AG20443 (cell line): ENCODE data around the gene LGALS14.
A peak's percentile ranks its signal among the peaks of the same experiment; 100 is the strongest.
"Not testable (repeated sequence)": the region's sequence is repeated elsewhere in the genome, so short reads cannot be mapped to it uniquely, and the experiment has no call there.

Experiments
- DNase-seq: peaks from one replicate; pipeline ENCODE4 v3.0.0; 2012; ENCODE audit warnings: low spot score, mixed read lengths

The LGALS14 gene, protein sequence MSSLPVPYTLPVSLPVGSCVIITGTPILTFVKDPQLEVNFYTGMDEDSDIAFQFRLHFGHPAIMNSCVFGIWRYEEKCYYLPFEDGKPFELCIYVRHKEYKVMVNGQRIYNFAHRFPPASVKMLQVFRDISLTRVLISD

DNA sequence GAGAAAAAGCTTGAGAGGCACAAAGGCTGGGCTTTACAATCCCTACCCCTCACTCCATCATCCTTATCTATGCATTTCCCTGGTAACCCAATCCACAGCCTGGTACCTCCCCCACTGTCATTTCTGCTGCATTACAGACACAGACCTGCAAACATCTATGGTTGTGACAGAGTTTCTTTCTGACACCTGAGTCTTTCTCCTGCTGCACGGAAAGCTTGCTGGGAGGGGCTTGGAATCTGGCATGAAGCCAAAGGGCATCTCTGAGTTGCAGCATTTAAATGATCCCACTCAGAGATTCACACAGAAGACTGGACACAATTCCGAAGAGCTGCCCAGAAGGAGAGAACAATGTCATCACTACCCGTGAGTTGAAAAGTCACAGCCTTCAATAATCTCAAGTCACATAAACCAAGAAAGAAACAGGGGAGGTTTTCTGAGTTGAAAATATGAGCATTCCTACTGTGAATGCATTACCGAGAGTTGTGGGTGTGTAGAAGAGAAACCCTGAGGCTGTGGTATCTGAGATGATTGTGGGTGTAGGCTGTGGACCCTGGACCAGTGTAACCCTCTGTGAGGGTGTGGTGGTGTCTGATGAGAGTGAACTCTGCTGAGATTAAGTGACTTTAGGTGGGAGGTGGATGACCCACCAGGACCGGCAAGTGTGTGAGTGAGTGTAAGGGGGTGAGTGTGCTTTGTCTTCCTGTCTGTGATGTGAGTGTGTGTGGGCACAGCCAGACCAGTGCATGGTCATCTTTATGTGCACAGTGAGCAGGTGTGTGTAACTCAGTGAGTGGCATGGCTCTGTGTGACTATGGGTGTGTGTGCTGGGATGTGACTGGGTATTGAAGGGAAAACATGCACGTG, at the start of gene LGALS14:
Gene LGALS14, plus strand, starts transcription at position 301 of the 864 bp plus-strand sequence. Its CDS starts 48 bp downstream, at position 349.
- DNase-seq: no peak

DNA sequence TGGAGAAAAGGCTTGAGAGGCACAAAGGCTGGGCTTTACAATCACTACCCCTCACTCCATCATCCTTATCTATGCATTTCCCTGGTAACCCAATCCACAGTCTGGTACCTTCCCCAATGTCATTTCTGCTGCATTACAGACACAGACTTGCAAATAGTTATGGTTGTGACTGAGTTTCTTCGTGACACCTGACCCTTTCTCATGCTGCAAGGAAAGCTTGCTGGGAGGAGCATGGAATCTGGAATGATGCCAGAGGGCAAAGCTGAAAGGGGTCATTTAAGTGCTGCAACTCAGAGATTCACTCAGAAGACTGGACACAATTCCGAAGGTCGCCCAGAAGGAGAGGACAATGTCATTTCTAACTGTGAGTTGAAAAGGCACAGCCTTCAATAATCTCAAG, 48.7 kb upstream of the LGALS14 start, which contains the start of gene LGALS16:
Gene LGALS16, plus strand, starts transcription at position 301 of the 400 bp plus-strand sequence. Its CDS starts 49 bp downstream, at position 350.
- DNase-seq: no peak

DNA sequence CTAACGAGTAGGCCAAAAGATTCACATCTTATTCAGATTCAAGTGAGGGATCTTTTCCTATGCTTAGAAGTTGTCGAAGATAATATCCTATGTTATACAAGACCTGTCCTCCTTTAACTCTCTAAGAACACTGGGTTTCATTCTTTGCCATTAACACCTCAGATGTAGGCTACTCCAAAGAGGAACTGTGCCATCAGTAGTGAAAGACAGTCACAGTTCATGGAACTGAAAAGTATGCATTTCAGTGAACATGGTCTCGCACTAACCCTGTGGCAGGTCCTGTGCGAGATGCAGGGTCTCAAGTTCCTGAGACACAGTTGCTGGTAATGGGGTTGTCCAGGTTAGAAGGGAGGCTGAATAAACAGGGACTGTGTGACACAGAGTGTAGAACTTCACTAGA, 44.5 kb upstream of the LGALS14 start:
- DNase-seq: no peak

DNA sequence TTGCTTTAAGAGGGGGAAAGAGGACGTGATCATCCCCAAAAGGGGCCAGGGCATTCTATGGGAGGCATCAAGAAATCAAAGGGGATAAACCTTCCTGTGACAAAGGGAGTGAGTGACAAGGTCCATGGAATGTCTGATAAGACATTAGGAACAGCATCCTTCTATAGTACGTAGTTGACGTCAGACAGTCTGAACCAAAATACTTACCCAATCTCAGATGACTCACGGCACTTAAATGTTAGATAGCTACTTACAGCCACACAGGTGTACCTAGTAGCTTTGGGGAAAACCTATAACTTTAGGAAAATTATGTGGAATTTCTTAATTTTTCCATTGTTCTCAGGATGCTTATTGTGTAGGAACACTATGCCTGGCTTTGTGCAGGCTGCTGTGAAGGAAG, 43.6 kb upstream of the LGALS14 start:
- no peak for DNase-seq

DNA sequence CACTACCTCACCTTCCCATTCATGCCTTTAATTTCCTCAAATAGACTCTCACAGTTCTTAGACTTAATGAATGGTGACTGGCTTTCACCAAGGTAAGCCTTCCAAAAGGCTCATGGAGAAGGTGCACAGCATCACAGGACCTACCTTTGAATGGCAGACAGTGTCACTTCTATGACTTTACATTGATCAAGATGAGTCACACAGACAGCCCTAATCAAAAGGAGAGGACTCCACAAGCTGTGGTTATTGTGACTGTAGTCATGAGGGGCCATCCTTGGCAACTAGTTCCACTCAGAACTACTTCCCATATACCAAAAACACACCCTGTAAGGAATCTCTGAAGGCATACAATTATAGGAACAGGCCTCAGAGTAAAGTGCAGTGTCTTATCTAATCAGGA, 42.7 kb upstream of the LGALS14 start:
- no peak for DNase-seq

DNA sequence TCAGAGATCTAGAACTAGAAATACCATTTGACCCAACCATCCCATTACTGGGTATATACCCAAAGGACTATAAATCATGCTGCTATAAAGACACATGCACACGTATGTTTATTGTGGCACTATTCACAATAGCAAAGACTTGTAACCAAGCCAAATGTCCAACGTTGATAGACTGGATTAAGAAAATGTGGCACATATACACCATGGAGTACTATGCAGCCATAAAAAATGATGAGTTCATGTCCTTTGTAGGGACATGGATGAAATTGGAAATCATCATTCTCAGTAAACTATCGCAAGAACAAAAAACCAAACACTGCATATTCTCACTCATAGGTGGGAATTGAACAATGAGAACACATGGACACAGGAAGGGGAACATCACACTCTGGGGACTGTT, 34.4 kb upstream of the LGALS14 start:
- not testable (repeated sequence) for DNase-seq

DNA sequence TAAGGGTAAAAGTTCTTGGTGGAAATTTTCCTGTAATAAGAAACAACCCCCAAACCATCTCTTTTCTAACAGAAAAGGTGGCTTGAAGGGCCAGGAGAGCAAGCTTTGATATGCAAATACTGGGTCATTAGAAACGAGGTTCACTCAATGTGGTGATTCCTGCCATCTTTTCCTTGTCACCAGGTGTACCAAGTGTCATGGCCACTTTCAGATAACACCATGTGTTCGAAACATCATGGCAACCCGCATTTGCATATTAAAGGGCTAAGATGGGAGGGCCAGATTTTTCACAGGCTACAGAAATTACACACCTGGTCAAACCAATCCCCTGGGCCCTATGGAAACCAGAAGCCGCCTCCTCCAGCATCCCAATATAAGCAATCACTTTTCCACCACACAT, 33.3 kb upstream of the LGALS14 start:
- no peak for DNase-seq

DNA sequence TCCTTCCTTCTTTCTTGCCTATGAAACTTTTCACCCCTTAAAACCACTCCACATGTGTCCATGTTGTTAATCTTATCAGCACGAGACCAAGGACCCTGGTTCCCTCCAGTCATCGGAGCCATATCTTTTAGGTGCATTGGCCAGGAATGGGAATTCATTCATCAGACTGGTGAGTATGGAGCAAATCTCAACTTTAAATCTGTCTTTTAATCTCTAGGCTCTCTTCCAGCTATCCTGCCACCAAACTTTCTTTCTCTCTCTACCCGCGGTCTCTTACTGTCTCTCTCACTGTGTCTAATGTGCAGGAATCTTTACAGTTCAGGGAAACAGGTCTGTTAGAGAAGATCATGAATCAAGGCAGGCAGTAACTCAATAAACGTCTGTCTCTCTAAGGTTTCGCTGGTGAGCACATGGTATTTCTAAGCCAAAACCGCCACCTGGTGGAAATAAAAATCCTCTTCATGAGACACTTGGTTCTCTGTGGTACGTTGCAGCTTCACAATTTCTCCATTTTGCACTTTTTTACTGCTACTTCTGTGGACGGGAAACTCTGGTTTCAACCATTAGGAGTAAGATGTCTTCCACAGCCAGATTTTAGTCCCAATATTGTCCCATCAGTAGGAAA, 32.4 kb upstream of the LGALS14 start:
- peak; percentile 43 for DNase-seq

DNA sequence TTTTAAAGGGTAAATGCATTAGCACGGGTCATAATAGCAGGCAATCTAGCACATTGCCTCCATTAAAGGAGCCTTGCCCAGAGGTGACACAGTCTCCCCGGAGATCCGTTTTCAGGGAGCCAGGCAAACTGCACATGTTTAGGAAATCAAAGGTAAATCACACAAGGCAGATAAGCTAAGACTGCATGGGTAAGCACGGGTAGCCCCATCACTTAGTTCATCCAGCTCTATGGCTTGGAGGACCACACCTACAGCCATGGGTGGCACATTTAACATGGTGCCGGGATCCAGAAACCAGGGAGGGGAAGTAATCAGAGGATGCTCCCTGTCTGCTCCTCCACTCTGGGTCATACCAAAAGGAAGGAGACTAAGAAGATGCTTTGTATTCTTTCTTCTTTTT, 31.8 kb upstream of the LGALS14 start:
- no peak for DNase-seq

DNA sequence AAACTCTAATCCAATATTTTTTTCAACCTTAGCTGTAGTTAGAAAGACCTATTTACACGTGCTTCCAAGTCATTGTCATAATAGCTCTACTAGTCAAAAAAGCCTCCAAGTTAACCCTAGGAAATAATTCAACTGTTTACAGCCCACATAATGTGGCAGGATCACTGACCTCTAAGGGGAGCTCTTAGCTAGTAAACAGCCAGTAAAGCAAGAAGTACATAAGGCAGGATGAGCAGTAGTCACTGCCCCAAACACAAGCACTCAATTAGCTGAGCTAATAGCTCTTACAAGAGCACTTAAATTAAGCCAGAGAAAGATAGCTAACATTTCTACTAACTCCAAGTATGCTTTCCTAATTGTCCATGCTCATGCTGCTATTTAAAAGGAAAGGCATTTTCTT, 30.4 kb upstream of the LGALS14 start:
- DNase-seq: not testable (repeated sequence)

DNA sequence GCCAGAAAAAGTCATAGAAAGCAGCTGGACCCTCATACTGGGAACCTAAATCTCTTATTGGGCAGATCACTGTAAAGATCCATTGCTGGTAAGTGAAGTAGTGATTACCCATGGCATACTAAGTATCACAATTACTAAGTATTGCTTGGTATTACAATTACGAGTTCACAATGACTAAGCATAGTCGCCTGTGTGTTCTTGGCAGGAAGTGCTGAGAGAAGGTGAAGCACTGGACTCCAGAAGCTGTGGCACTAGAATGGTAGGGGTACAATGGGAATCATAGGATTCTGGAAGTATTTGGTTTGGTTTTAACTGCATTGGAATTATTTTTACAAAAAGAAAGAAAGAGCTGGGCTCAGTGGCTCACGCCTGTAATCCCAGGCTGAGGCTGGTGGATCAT, 28.3 kb upstream of the LGALS14 start:
- no peak for DNase-seq

DNA sequence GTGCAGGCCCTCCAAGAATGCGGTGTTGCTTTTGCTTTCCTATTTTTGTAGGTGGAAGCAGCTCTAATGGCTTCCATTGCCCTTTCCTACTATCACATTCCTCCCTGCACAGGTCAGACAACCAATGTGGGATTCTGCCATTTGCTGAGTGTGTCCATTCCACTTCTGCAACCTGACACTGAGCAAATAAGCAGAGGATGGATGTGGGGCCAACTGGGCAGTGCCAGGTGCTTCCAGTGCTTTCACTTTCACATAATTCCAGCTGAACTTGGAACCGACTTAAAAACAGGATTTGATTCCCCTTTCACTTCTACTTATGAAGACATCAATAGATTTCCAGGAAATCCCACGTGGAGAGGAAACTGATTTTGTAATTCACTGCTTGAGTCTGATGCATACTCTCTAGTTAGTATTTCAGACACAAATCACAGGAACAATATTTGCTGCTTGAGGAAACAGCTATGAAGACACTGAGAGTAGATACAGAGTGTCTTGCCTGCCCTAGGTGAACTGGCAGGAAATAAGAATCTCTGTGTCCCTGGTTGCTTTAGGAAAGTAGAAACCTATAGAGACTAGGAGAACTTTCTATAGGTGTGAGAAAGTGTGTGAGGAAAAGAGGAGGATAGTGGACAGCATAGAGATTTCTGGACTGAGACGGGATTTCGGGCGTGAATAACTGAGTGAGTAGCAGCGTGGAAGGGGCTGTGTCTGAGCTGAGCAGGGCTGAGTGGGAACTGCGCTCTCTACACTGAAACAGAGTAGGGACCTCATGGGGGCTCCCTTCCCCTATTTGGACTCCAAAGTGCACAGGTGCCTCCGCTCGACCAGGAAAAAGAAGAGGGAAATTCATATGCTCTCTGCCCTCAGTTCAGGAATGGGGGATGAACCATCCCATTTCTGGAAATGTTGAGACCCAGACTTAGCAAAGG, 26.1 kb upstream of the LGALS14 start:
- DNase-seq: no peak

DNA sequence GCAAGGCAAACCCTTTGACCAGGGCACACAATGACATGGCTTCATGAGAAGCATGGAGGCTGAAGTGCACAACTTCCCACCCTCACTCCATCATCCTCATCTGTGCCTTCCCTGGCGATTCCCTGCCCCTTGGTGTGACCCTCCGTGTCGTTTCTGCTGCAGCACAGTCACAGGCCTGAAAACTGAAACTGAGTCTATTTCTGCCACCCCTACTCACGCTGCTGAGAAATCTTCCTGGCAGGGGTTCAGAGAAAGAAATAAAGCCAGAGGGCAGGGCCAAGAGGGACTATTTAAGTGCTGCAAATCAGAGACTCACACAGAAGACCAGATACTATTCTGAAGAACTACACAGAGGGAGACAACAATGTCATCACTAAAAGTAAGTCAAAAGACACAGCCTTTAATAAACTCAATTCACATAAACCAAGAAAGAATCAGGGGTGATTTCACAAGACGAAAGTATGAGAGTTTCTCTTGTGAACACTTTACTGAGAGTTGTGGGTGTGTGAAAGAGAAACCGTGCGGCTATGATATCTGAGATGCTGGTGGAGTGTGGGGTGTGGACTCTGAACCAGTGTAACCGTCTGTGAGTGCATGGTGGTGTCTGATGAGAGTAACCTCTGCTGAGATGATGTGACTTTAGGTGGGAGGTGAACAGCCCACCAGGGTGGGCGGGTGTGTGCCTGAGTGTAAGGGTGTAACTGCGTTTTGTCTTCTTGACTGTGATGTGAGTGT, 25.1 kb upstream of the LGALS14 start:
- no peak for DNase-seq

DNA sequence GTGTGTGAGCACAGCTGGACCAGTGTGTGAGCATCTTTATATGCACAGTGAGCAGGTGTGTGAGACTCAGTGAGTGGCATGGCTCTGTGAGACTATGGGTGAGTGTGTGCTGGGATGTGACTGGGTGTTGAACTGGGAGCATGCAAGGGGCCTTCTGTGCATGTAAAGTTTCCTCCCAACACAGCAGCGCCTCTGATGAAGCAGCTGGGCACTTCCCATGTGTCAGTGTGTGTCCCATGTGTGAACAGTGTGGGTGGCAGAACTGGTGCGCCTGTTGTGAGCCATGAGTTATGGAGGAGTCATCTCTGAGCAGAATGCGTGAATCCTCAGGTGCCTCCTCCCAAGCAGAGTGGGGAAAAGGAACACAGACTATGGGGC, 24.5 kb upstream of the LGALS14 start:
- DNase-seq: no peak

DNA sequence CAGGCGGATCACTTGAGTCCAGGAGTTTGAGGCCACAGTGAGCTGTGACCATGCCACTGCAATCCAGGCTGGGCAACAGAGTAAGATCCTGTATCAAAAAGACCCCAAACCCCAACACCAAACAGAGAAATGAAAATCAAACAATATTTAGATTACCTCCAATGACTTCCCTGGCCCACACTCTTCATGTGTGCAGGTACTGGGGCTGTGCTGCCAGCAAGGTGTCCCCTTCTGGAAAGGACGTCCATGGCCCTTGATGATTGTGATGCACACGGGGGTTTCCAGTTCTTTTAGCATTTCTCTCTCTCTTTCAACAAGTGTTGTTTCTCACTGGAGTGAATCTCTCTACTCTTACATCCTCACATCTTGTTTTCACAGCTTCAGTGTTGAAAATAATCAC, 23.7 kb upstream of the LGALS14 start:
- no peak for DNase-seq

DNA sequence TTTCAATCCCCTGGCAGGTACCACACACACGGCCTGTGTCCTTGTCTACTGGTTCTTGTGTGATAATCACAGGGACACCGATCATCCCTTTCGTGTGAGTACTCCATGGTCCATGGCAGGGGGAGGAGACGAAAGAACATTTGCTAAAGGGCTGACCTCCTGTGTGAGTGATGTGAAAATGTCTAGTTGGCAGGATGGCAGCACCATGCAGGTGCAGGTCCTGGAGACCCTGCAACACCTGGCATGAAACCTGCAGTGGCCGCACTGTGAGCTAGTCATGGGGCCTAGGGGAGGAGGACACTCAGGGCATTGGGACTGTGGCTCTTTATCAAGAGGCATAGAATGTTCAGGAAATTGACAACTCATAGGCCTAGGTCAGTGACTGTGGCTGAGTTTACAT, 22.9 kb upstream of the LGALS14 start:
- no peak for DNase-seq

DNA sequence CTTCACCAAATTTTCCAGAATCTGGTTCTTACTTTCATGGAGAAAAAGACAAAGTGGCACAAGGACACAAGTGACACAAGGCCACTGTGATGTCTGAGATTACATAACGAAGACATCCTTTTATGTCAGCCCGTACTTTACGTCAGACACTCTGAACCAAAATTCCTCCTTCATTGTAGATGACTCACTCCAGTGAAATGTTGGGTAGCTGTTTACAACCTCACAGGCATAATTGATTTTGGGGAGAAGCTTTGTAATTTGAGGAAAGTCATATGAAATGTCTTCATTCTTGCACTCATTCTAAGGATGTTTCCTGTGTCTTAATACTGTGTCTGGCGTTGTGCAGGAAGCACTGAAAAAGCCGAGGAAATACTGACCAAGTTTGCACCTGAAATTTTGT, 20.0 kb upstream of the LGALS14 start:
- DNase-seq: no peak

DNA sequence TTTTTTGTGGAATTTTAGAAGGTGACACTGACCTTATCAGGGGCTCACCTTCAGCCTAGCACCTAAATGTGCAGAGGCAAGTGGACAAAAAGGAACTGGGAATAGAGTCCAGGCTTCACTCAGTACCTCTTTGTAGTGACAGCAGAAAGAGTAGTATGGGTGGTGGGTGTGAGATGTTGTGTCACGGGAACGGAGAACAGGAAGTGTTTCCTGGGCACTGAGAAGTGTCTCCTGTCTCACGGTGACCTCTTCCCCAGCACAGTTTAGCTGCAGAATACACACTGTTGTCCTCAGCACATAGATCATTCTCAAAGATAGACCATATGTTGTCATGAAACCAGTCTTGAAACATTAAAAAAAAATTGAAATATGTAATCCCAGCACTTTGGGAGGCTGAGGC, 17.5 kb upstream of the LGALS14 start:
- no peak for DNase-seq

DNA sequence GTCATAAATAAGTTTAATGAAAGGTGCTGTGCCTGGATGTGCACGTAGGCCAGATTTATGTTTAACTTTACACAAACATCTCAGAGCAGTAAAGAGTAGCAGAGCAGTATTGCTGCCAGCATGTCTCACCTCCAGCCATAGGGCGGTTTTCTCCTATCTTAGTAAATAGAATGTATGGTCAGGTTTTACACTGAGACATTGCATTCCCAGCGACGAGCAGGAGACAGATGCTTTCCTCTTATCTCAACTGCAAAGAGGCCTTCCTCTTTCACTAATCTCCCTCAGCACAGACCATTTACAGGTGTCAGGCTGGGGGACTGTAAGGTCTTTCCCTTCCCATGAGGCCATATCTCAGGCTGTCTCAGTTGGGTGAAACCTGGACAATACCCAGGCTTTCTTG, 15.6 kb upstream of the LGALS14 start:
- not testable (repeated sequence) for DNase-seq

DNA sequence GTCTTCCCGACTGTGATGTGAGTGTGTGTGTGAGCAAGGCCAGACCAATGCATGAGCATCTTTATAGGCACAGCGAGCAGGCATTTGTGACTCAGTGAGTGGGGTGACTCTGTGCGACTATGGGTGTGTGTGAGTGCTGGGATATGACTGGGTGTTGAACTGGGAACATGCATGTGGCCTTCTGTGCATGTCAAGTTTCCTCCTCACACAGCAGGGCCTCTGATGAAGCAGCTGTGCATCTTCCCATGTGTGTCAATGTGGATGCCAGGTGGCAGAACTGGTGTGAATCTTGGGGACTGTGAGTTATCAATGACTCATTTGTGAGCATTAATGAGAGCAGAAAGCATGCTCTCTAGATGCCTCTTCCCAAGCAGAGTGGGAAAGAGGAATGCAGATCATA, 12.1 kb upstream of the LGALS14 start:
- DNase-seq: no peak

DNA sequence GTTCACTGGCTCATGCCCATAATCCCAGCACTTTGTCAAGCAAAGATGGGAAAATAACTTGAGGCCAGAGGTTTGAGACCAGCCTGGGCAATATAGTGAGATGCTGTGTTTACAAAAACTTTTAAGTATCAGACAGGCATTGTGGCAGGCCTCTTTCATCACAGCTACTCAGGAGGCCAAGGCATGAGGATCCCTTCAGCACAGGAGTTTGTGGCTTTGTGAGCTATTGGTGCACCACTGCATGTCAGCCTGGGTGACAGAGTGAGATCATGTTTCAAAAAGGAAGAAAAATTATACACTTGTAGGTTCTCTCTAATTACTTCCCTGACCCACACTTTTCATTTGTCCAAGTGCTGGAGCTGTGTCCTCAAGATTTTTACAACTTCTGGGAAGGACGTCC, 11.5 kb upstream of the LGALS14 start:
- no peak for DNase-seq
